Measurements from ENCODE around the gene CNGA1.

CNGA1 gene

GRCh38 chr4:47899639-47900038 lies 116.8 kb downstream of the CNGA1 start:
- DNase-seq (ENCODE audit: low spot score), result no peak

GRCh38 chr4:47891928-47892327 lies 124.6 kb downstream of the CNGA1 start:
- DNase-seq (ENCODE audit: low spot score), result no peak
